OCI-LY7 (cell line): ENCODE data around the gene NAT10. TPM values are rescaled to one million over a fixed set of nuclear protein-coding genes. Genes with fewer than 3 reads are reported as not detected.

Source experiments
- BruUV-seq: library from RNA; stranded (reverse); fragments of 400-500 nt; replicated peaks from 2 replicates; lab custom pipeline; 2021; lab: Mats Ljungman, UMichigan
- CTCF ChIA-PET: fragments of 300-600 bp; sonication (Branson Sonifier 250); formaldehyde crosslinking; loops from one replicate; lab custom pipeline; 2022; ENCODE audit warnings: antibody characterized with exemption; ENCODE audit not compliant: unreplicated experiment; lab: Charles Lee
- POLR2A ChIA-PET: fragments of 300-600 bp; sonication (Branson Sonifier 250); formaldehyde crosslinking; loops from one replicate; lab custom pipeline; 2022; ENCODE audit warnings: antibody characterized with exemption; lab: Charles Lee
- DNase-seq: peaks from one replicate; pipeline ENCODE4 v3.0.0-alpha.2; 2015; ENCODE audit warnings: low spot score
- H2AFZ ChIP-seq: fragments of 200-600 bp; sonication (generic), shearing (Covaris generic); 2 replicates; pipeline ENCODE4 v1.6.1; 2014; ENCODE audit warnings: mild to moderate bottlenecking, antibody characterized with exemption, low read length, moderate library complexity
- H3K27ac ChIP-seq: fragments of 200-600 bp; sonication (generic); 2 replicates; pipeline ENCODE4 v1.5.1; 2014; ENCODE audit warnings: mixed run types, low read depth, mild to moderate bottlenecking, moderate library complexity, low read length, inconsistent platforms; ENCODE audit not compliant: poor library complexity, severe bottlenecking
- H3K36me3 ChIP-seq: fragments of 200-600 bp; sonication (generic); 2 replicates; pipeline ENCODE4 v1.6.1; 2014; ENCODE audit warnings: mild to moderate bottlenecking, antibody characterized with exemption, low read length, moderate library complexity, mixed read lengths; ENCODE audit not compliant: insufficient read depth
- H3K4me1 ChIP-seq: fragments of 200-600 bp; sonication (generic); 2 replicates; pipeline ENCODE4 v1.5.1; 2014; ENCODE audit warnings: mild to moderate bottlenecking, low read length; ENCODE audit not compliant: insufficient read depth, poor library complexity, severe bottlenecking
- H3K4me2 ChIP-seq: fragments of 200-600 bp; sonication (generic); 2 replicates; pipeline ENCODE4 v1.6.1; 2014; ENCODE audit warnings: mild to moderate bottlenecking, low read length
- H3K4me3 ChIP-seq: fragments of 200-600 bp; sonication (generic); 2 replicates; pipeline ENCODE4 v1.5.1; 2014; ENCODE audit warnings: mild to moderate bottlenecking, low read depth, low read length; ENCODE audit not compliant: poor library complexity, severe bottlenecking
- H3K79me2 ChIP-seq: fragments of 200-600 bp; sonication (generic); 2 replicates; pipeline ENCODE4 v1.6.1; 2016; ENCODE audit warnings: low read depth, mild to moderate bottlenecking, low read length, moderate library complexity, mixed read lengths; ENCODE audit not compliant: insufficient read depth
- H3K9me2 ChIP-seq: fragments of 200-600 bp; sonication (generic); 2 replicates; pipeline ENCODE4 v1.6.1; 2016; ENCODE audit warnings: mild to moderate bottlenecking, low read length, mixed read lengths; ENCODE audit not compliant: insufficient read depth
- H3K9me3 ChIP-seq: fragments of 200-600 bp; sonication (generic); 2 replicates; pipeline ENCODE4 v1.6.1; 2014; ENCODE audit warnings: mild to moderate bottlenecking, mixed run types, low read length, mixed read lengths
- H4K20me1 ChIP-seq: fragments of 200-600 bp; sonication (generic); 2 replicates; pipeline ENCODE4 v1.6.1; 2014; ENCODE audit warnings: mild to moderate bottlenecking, antibody characterized with exemption, low read length, moderate library complexity, mixed read lengths; ENCODE audit not compliant: insufficient read depth
- EZH2phosphoT487 ChIP-seq: fragments of 200-600 bp; sonication (generic); IDR thresholded peaks from 2 replicates; pipeline ENCODE4 v1.6.1; 2018; ENCODE audit warnings: low read depth, borderline replicate concordance, mild to moderate bottlenecking, mixed run types, antibody characterized with exemption, low read length, moderate library complexity, mixed read lengths
- intact Hi-C: fragments of 100-400 bp; cut with micrococcal nuclease; formaldehyde crosslinking; loops from one replicate; pipeline ENCODE4 v1.10.0; 2022; ENCODE audit not compliant: unreplicated experiment
- total RNA-seq, 2 experiments: library from RNA; depleted of rRNA in 1 of 2; stranded (reverse); fragments of >200 nt in 1 of 2; shearing (Covaris generic) in 1 of 2; gene quantifications; 2 replicates each; pipeline ENCODE4 v1.2.3, GENCODE V29; 2014 to 2022
- TF ChIP-seq, protein P1 (sequence below): fragments of 200-600 bp; sonication (generic); conservative IDR thresholded peaks from 2 replicates; pipeline ENCODE4 v1.5.1; 2014; ENCODE audit warnings: mild to moderate bottlenecking, antibody characterized with exemption, low read length, moderate library complexity, mixed read lengths

Gene NAT10
- total RNA-seq, 2 experiments from 2014 or later: 64.9 to 120 TPM

DNA sequence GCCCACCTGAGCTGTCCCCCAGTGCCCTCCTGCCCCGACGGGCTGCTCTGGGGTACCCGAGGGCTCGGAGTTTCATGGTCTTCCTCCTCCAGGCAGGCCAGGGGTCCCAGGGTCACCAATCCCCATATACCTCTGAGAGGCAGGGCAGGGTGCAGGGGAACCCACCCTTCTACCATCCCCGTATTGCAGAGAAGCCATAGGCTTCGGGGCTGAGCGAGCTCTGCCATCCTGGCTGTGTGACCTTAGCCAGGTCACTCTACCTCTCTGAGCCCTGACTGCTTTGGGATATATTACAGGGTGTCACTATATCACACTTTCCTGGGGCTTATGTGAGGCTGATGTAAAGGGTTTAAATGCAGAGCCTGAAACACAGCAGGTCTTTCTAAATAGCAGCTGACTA is 57.4 kb downstream of the NAT10 start:
- intact Hi-C loops: no loop called here
- Histone ChIP-seq H3K36me3 (no peaks in the 10 kb centered on the region), H3K9me3 (no peaks in the 10 kb centered on the region), H4K20me1 (no peaks in the 10 kb centered on the region), H2AFZ (no peak overlapping the region), H3K4me1 (no peaks in the 10 kb centered on the region), H3K4me2 (no peak overlapping the region), H3K9me2 (no peaks in the 10 kb centered on the region), H3K27ac (no peak overlapping the region), H3K4me3 (no peak overlapping the region), H3K79me2 (no peaks in the 10 kb centered on the region)
- TF ChIP-seq, protein P1, sequence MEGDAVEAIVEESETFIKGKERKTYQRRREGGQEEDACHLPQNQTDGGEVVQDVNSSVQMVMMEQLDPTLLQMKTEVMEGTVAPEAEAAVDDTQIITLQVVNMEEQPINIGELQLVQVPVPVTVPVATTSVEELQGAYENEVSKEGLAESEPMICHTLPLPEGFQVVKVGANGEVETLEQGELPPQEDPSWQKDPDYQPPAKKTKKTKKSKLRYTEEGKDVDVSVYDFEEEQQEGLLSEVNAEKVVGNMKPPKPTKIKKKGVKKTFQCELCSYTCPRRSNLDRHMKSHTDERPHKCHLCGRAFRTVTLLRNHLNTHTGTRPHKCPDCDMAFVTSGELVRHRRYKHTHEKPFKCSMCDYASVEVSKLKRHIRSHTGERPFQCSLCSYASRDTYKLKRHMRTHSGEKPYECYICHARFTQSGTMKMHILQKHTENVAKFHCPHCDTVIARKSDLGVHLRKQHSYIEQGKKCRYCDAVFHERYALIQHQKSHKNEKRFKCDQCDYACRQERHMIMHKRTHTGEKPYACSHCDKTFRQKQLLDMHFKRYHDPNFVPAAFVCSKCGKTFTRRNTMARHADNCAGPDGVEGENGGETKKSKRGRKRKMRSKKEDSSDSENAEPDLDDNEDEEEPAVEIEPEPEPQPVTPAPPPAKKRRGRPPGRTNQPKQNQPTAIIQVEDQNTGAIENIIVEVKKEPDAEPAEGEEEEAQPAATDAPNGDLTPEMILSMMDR: no peak
- TF ChIP-seq EZH2phosphoT487: no peak
- ChIA-PET POLR2A (no interaction called here), CTCF (no interaction called here)
- no peak for DNase-seq
- BruUV-seq: no TSS peak

DNA sequence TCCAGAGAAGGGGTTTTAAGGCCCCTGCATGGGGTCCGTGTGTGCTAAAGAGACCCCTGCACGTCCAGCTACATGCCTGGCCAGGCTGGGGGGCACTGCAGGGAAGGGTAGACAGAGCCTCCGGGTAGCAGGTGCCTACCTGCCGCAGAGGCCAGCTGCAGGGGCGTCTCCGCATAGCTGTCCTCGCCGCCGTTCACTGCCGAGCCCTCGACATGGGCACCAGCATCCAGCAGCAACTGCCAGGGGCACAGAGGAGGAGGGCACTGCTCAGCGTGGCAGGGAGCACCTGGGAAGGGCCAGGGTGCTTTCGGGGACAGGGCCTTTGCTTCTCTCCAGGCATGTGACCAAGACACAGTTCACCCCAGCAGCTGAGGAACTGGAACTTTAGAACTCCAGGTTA is 59.7 kb downstream of the NAT10 start:
- DNase-seq: no peak
- H4K20me1 ChIP-seq: no peaks in the 10 kb centered on the region
- intact Hi-C loops: no loop called here
- no TSS peak for BruUV-seq
- no peaks in the 10 kb centered on the region for H3K79me2 ChIP-seq
- TF ChIP-seq EZH2phosphoT487: no peak
- TF ChIP-seq, protein P1: no peak
- no peak overlapping the region for H3K4me3 ChIP-seq
- H3K36me3 ChIP-seq: no peaks in the 10 kb centered on the region
- ChIA-PET CTCF (no interaction called here), POLR2A (no interaction called here)
- no peak overlapping the region for H2AFZ ChIP-seq
- no peaks in the 10 kb centered on the region for H3K4me1 ChIP-seq
- no peak overlapping the region for H3K4me2 ChIP-seq
- no peaks in the 10 kb centered on the region for H3K9me2 ChIP-seq
- H3K27ac ChIP-seq: no peak overlapping the region
- H3K9me3 ChIP-seq: no peaks in the 10 kb centered on the region

DNA sequence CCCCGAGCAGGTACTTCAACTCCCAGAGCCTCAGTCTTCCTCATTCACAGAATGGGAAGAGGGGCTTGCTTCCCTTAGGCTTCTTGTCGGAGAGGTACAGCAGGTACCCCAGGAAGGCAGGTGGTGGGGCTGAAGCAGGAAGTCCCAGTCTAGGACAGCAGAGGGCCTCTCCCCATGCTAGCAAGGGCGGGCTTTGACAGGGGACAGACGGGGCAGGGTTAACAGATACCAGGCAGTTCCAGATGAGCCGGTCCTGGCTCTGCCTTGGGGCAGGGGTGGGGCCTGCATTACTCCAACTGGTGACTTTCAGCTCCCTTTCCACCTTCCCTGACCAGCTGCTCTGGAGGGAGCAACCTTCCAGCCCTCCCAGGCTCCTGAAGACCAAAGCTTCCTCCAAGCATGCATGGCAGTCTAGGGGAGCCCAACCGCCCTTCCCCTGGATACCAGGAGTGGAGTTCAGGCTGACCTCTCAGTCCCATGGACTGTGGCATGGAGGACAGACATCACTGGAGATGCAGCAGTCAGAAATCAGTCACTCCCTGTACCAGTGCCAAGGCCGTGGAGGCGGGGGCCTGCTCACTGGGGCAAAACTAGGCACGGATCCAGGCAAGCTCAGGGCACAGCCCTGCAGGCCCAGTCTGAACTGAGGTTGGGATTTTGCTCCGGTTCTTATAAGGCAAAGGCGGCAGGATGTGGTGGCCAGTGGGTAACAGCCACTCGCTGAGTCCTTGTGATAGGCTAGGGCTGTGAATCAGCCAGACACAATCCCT is 60.5 kb downstream of the NAT10 start:
- POLR2A ChIA-PET: interaction anchor here (0.6 to 0.9 kb wide), 2 partner anchors 70 to 107 kb away, joined by 3 read pairs; no protein-coding TSS in a partner anchor

More for the DNA sequence above, 60.5 kb downstream of the NAT10 start:
- CTCF ChIA-PET: no interaction called here
- Histone ChIP-seq H3K36me3 (no peaks in the 10 kb centered on the region), H3K9me2 (no peaks in the 10 kb centered on the region), H4K20me1 (no peaks in the 10 kb centered on the region), H3K79me2 (no peaks in the 10 kb centered on the region), H2AFZ (no peak overlapping the region), H3K27ac (no peak overlapping the region), H3K9me3 (no peaks in the 10 kb centered on the region), H3K4me3 (no peak overlapping the region), H3K4me1 (no peaks in the 10 kb centered on the region), H3K4me2 (no peak overlapping the region)
- TF ChIP-seq, protein P1: peak; percentile 28; the same call in 1 of the 2 replicates
- no peak for TF ChIP-seq EZH2phosphoT487
- intact Hi-C loops: no loop called here
- BruUV-seq: no TSS peak
- no peak for DNase-seq
